ENCODE data around the gene NXT2.

Gene NXT2

GRCh38 chrX:109585488-109585887 is 48.8 kb downstream of the NXT2 start:
- no peak for TF ChIP-seq CTCF (IDR thresholded peaks at IDR 0.05)
- no peaks in the 10 kb centered on the region for H3K9me3 ChIP-seq
- no peak overlapping the region for H3K27ac ChIP-seq
- no peak overlapping the region for H3K4me3 ChIP-seq (ENCODE audit: low read depth in 1 of 2, low read length in 1 of 2)
- no peaks in the 10 kb centered on the region for H3K4me1 ChIP-seq (ENCODE audit: control insufficient read depth in 1 of 2, insufficient read depth in 1 of 2, low read depth in 1 of 2, low read length in 1 of 2)
- H3K27me3 ChIP-seq = no peaks in the 10 kb centered on the region
- no peaks in the 10 kb centered on the region for H3K36me3 ChIP-seq

- H3K27me3 ChIP-seq = no peaks in the 10 kb centered on the region
- H3K36me3 ChIP-seq = no peaks in the 10 kb centered on the region
- H3K4me3 ChIP-seq (ENCODE audit: low read depth in 1 of 2, low read length in 1 of 2) = no peak overlapping the region
- no peak for TF ChIP-seq CTCF (IDR thresholded peaks at IDR 0.05)
- H3K27ac ChIP-seq = no peak overlapping the region
- H3K4me1 ChIP-seq (ENCODE audit: control insufficient read depth in 1 of 2, insufficient read depth in 1 of 2, low read depth in 1 of 2, low read length in 1 of 2) = no peaks in the 10 kb centered on the region
- no peaks in the 10 kb centered on the region for H3K9me3 ChIP-seq
These were observed 53.5 kb downstream of the NXT2 start for GRCh38 chrX:109590176-109590575.

Measured in neutrophil (primary cell).